ENCODE measurements around the gene ELL.

- no peak for TF ChIP-seq CTCF (IDR thresholded peaks at IDR 0.05 in 8 of 11, conservative IDR thresholded peaks at IDR 0.05 in 3 of 11)
- TF ChIP-seq POLR2A (IDR thresholded peaks at IDR 0.05): no peak
These were observed 88.7 kb downstream of the ELL start for GRCh38 chr19:18433015-18433691.

Measured in spleen (tissue), 7 donors.